Immature natural killer cell (primary cell): ENCODE data around the gene OSBPL2. TPM values are rescaled to one million over a fixed set of nuclear protein-coding genes. Genes with fewer than 3 reads are reported as not detected.

Experiments used
- DNase-seq, 3 donors: peaks; one replicate each; pipeline ENCODE4 v3.0.0; 2022; ENCODE audit warnings: mixed read lengths in 1 of 3
- H3K27ac Mint-ChIP-seq, 6 donors: one replicate each; pipeline ENCODE4 v1.8.0; 2020; ENCODE audit warnings: mixed read lengths in 6 of 6, mild to moderate bottlenecking in 5 of 6, inconsistent platforms in 4 of 6, moderate library complexity in 3 of 6
- H3K27me3 Mint-ChIP-seq, 3 donors: one replicate each; pipeline ENCODE4 v1.8.0; 2020 to 2021; ENCODE audit warnings: low read depth in 3 of 3, mild to moderate bottlenecking in 3 of 3, mixed read lengths in 3 of 3, moderate library complexity in 3 of 3, inconsistent platforms in 1 of 3
- H3K36me3 Mint-ChIP-seq, 3 donors: one replicate each; pipeline ENCODE4 v1.8.0; 2020; ENCODE audit warnings: mixed read lengths in 3 of 3, inconsistent platforms in 2 of 3, mild to moderate bottlenecking in 2 of 3
- H3K4me1 Mint-ChIP-seq, 2 donors: one replicate each; pipeline ENCODE4 v1.8.0; 2020; ENCODE audit warnings: inconsistent platforms in 2 of 2, mild to moderate bottlenecking in 2 of 2, mixed read lengths in 2 of 2, moderate library complexity in 1 of 2
- H3K4me3 Mint-ChIP-seq, 5 donors: one replicate each; pipeline ENCODE4 v1.8.0; 2020; ENCODE audit warnings: mild to moderate bottlenecking in 5 of 5, mixed read lengths in 5 of 5, inconsistent platforms in 3 of 5, moderate library complexity in 3 of 5
- H3K9me3 Mint-ChIP-seq, 6 donors: one replicate each; pipeline ENCODE4 v1.8.0; 2020; ENCODE audit warnings: mild to moderate bottlenecking in 6 of 6, mixed read lengths in 6 of 6, inconsistent platforms in 4 of 6, moderate library complexity in 3 of 6
- polyA plus RNA-seq, 3 donors: library from polyadenylated mRNA; unstranded; fragments of 300-500 nt; fragmentation: Illumina TruSeq; gene quantifications; one replicate each; pipeline ENCODE4 v1.2.3, GENCODE V29; 2021

OSBPL2 gene
- polyA plus RNA-seq, 3 donors from 2014 or later: 17.9 to 45.2 (median 24.5) TPM

DNA sequence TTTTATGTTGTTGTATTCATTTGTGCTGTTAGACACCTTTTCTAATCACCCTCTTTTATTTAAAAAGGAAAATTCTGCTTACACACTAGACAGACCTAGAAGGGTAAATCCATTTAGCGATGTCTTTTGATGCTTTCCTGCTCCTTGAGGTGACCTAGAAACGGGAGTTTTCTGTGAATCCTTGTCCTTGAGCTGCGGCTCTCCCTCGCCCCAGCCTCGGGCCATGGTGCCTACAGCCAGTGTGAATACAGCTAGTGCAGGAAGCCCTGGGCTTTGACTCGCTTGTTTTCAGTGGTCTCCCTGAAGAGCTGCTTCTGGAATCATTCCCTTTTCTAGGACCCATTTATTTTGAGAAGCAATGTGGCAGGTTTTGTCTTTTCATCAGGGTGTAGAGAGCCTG, 46.8 kb downstream of the OSBPL2 start:
- Mint-ChIP-seq H3K9me3 (no peaks in the 10 kb centered on the region), H3K27ac (no peak overlapping the region), H3K27me3 (peaks cover 0 to 4% (median 0%) of the 10 kb centered on the region in 3 donors), H3K36me3 (peaks cover 11 to 45% (median 23%) of the 10 kb centered on the region in 3 donors), H3K4me1 (peaks cover 0 to 4% of the 10 kb centered on the region in 2 donors), H3K4me3 (no peak overlapping the region)
- DNase-seq: no peak

- Mint-ChIP-seq H3K4me1 (peaks cover under 1 to 4% of the 10 kb centered on the region in 2 donors), H3K27ac (no peak overlapping the region), H3K36me3 (peaks cover 9 to 39% (median 23%) of the 10 kb centered on the region in 3 donors), H3K4me3 (no peak overlapping the region), H3K27me3 (peaks cover 0 to 4% (median 0%) of the 10 kb centered on the region in 3 donors), H3K9me3 (no peaks in the 10 kb centered on the region)
- no peak for DNase-seq
Measured at GRCh38 chr20:62285722-62286121, 47.4 kb downstream of the OSBPL2 start.

- H3K27ac Mint-ChIP-seq: no peak overlapping the region
- H3K36me3 Mint-ChIP-seq: peaks cover 4 to 33% (median 20%) of the 10 kb centered on the region in 3 donors
- H3K4me1 Mint-ChIP-seq: peaks cover 9 to 12% of the 10 kb centered on the region in 2 donors
- H3K4me3 Mint-ChIP-seq: no peak overlapping the region
- H3K9me3 Mint-ChIP-seq: no peaks in the 10 kb centered on the region
- DNase-seq: no peak
- peaks cover 0 to 4% (median 0%) of the 10 kb centered on the region in 3 donors for H3K27me3 Mint-ChIP-seq
Measured at GRCh38 chr20:62286493-62287064, 48.3 kb downstream of the OSBPL2 start.

- DNase-seq: no peak
- Mint-ChIP-seq H3K36me3 (peaks cover 2 to 27% (median 14%) of the 10 kb centered on the region in 3 donors), H3K9me3 (no peaks in the 10 kb centered on the region), H3K4me1 (peaks cover 14 to 16% of the 10 kb centered on the region in 2 donors), H3K27ac (no peak overlapping the region), H3K27me3 (peaks cover 0 to 3% (median 0%) of the 10 kb centered on the region in 3 donors), H3K4me3 (no peak overlapping the region)
Measured at GRCh38 chr20:62287129-62287528, 48.8 kb downstream of the OSBPL2 start.

DNA sequence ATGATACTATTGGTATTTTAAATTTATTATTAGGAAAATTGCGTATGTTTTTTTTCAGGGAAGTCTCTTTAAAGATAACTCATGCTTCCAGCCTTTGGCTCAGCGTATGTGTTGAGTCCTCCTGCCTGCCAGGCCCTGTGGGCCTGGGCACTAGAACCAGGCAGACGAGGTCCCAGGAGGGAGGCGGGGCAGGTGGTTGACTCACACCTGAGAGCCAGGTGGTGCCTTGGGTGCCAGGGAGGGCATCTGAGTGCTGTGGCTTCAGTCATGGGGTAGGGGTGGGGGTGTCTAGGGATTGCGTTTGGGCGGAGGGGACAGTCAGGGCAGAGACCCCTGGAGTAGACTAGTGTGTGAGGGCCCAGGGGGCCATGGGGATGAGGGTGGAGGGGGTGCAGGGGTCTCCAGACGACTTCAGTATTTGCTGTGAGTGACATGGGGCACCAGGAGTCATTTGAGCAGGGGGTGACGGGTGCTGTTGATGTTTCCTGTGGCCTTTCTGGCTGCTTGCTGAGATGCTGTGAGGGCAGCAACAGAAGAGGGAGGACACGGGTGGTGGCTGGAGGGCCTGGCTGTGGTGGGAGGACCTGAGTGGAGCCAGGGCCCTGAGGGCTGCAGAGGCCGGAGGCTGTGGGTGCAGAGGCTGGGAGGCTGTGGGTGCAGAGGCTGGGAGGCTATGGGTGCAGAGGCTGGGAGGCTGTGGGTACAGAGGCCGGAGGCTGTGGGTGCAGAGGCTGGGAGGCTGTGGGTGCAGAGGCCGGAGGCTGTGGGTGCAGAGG, 49.6 kb downstream of the OSBPL2 start:
- H3K27me3 Mint-ChIP-seq: peaks cover 0 to 6% (median 0%) of the 10 kb centered on the region in 3 donors
- H3K4me1 Mint-ChIP-seq: peaks cover 23 to 24% of the 10 kb centered on the region in 2 donors
- H3K9me3 Mint-ChIP-seq: no peaks in the 10 kb centered on the region
- H3K4me3 Mint-ChIP-seq: no peak overlapping the region
- peak overlapping the region in 3 of 6 donors; percentile 34 to 68 (median 39) for H3K27ac Mint-ChIP-seq
- no peak for DNase-seq
- H3K36me3 Mint-ChIP-seq: peaks cover 4 to 25% (median 12%) of the 10 kb centered on the region in 3 donors

DNA sequence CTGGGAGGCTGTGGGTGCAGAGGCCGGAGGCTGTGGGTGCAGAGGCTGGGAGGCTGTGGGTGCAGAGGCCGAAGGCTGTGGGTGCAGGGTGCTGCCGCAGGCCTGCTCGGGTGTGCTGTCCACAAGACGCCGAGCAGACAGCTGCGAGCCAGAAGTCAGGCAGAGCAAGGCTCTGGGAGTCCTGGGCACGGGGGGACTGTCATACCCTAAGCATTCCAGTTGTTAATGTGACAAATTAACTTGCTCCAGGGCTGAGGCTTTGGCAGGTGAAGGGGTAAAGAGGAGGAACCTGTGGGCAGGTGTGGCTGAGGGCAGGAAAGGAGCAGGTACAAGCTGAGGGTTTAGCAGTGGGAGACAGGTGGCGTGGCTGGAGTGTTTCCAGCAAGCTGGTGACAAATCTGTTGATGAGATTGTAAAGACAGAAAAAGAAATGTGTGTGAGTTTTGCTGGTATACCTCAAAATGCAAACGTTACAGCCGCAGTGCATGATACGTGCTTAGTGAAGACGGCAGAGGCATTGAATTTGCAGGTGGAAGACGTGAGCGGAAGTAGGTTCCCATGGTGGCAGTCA, 50.3 kb downstream of the OSBPL2 start:
- H3K9me3 Mint-ChIP-seq: no peaks in the 10 kb centered on the region
- H3K36me3 Mint-ChIP-seq: peaks cover 4 to 21% (median 12%) of the 10 kb centered on the region in 3 donors
- peak overlapping the region; percentile 60 to 86 (median 70) for H3K27ac Mint-ChIP-seq
- H3K4me1 Mint-ChIP-seq: peaks cover 29 to 31% of the 10 kb centered on the region in 2 donors
- peaks cover 0 to 6% (median 0%) of the 10 kb centered on the region in 3 donors for H3K27me3 Mint-ChIP-seq
- no peak overlapping the region for H3K4me3 Mint-ChIP-seq
- DNase-seq: no peak

- no peak overlapping the region for H3K4me3 Mint-ChIP-seq
- no peak for DNase-seq
- H3K27me3 Mint-ChIP-seq: peaks cover 0 to 6% (median 3%) of the 10 kb centered on the region in 3 donors
- no peaks in the 10 kb centered on the region for H3K9me3 Mint-ChIP-seq
- peak overlapping the region in 3 of 6 donors; percentile 68 to 86 (median 80) for H3K27ac Mint-ChIP-seq
- peaks cover 34 to 35% of the 10 kb centered on the region in 2 donors for H3K4me1 Mint-ChIP-seq
- H3K36me3 Mint-ChIP-seq: peaks cover 8 to 18% (median 11%) of the 10 kb centered on the region in 3 donors
Measured at GRCh38 chr20:62289131-62289530, 50.8 kb downstream of the OSBPL2 start.

- no peak overlapping the region for H3K4me3 Mint-ChIP-seq
- peaks cover 37 to 38% of the 10 kb centered on the region in 2 donors for H3K4me1 Mint-ChIP-seq
- peaks cover 0 to 6% (median 3%) of the 10 kb centered on the region in 3 donors for H3K27me3 Mint-ChIP-seq
- DNase-seq: no peak
- no peak overlapping the region for H3K27ac Mint-ChIP-seq
- no peaks in the 10 kb centered on the region for H3K9me3 Mint-ChIP-seq
- peaks cover 8 to 11% (median 9%) of the 10 kb centered on the region in 3 donors for H3K36me3 Mint-ChIP-seq
Measured at GRCh38 chr20:62289898-62290297, 51.6 kb downstream of the OSBPL2 start.

GRCh38 chr20:62291251-62292066, 53.1 kb downstream of the OSBPL2 start:
- H3K36me3 Mint-ChIP-seq: peaks cover 8 to 14% (median 8%) of the 10 kb centered on the region in 3 donors
- peak overlapping the region; percentile 94 to 97 (median 96) for H3K27ac Mint-ChIP-seq
- no peak for DNase-seq
- H3K4me1 Mint-ChIP-seq: peaks cover 37 to 38% of the 10 kb centered on the region in 2 donors
- H3K27me3 Mint-ChIP-seq: peaks cover 0 to 8% (median 3%) of the 10 kb centered on the region in 3 donors
- peak overlapping the region; percentile 49 to 86 (median 85) for H3K4me3 Mint-ChIP-seq
- H3K9me3 Mint-ChIP-seq: no peaks in the 10 kb centered on the region

- Mint-ChIP-seq H3K4me1 (peaks cover 37 to 38% of the 10 kb centered on the region in 2 donors), H3K4me3 (peak overlapping the region; percentile 71 to 86 (median 85)), H3K36me3 (peaks cover 8 to 14% (median 8%) of the 10 kb centered on the region in 3 donors), H3K27me3 (peaks cover 0 to 8% (median 3%) of the 10 kb centered on the region in 3 donors), H3K27ac (peak overlapping the region; percentile 94 to 97 (median 96)), H3K9me3 (no peaks in the 10 kb centered on the region)
- peak; percentile 53 to 63 (median 53) for DNase-seq
Measured at GRCh38 chr20:62292108-62292507, 53.8 kb downstream of the OSBPL2 start.

DNA sequence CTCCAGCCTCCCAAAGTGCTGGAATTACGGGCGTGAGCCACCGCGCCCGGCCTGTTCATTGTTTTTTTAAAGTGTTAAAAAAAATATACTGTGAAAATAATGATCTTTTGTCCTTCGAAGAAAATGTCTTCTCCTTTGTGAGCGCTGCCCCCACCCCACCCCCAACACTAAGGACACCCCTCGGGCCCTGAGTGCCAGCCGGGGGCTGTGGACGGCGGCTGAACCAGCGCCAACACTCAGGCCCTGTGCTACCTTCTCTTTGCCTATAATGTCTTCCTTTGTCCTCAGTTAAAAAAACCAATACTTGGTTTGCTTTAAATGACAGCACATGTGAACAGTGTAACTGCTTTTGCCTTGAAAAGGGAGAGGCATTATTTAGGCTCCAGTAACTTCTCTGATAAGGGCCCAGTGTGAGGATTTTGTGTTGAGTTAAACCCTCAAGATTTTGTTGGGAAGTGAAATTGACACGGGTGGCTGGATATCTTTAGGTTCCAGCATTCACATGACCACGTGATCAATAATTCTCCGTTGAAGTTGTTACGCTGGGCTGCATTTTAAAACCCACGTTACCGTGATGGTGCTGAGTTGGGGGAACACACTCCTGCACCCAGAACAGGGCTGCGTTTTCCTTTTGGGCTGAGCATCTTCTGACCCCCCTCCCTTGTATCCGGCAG, 54.9 kb downstream of the OSBPL2 start:
- DNase-seq: no peak
- Mint-ChIP-seq H3K27me3 (peaks cover 0 to 8% (median 3%) of the 10 kb centered on the region in 3 donors), H3K9me3 (no peaks in the 10 kb centered on the region), H3K4me3 (peak overlapping the region; percentile 24 to 86 (median 83)), H3K36me3 (peaks cover 8 to 14% (median 8%) of the 10 kb centered on the region in 3 donors), H3K4me1 (peaks cover 37 to 38% of the 10 kb centered on the region in 2 donors), H3K27ac (peak overlapping the region; percentile 85 to 97 (median 96))

- Mint-ChIP-seq H3K36me3 (peaks cover 4 to 11% (median 8%) of the 10 kb centered on the region in 3 donors), H3K4me1 (peaks cover 37% of the 10 kb centered on the region in 2 donors), H3K27ac (peak overlapping the region; percentile 56 to 96 (median 86)), H3K4me3 (peak overlapping the region in 2 of 5 donors; percentile 22 to 45), H3K9me3 (no peaks in the 10 kb centered on the region), H3K27me3 (peaks cover under 1 to 8% (median 3%) of the 10 kb centered on the region in 3 donors)
- DNase-seq: no peak
Measured at GRCh38 chr20:62293946-62294345, 55.6 kb downstream of the OSBPL2 start.
